Small intestine (tissue), 16 donors: ENCODE results near the gene U2AF2. TPM values are rescaled to one million over a fixed set of nuclear protein-coding genes. Genes with fewer than 3 reads are reported as not detected.
A peak's percentile ranks its signal among the peaks of the same experiment; 100 is the strongest.

Experiments used
- DNase-seq, 2 donors: peaks; one replicate each; pipeline versions ENCODE4 v3.0.0 to v3.0.0-alpha.2; 2013
- FAIRE-seq: peaks from 2 replicates; lab custom pipeline; 2012; peaks lifted over from hg19 to GRCh38; lab: Jason Lieb, UNC
- H3K27ac ChIP-seq, 3 donors: one replicate each; pipeline ENCODE4 v1.5.1; 2013; ENCODE audit warnings: low read length in 2 of 3, mild to moderate bottlenecking in 2 of 3, control low read depth in 1 of 3, inconsistent platforms in 1 of 3, low read depth in 1 of 3, moderate library complexity in 1 of 3
- H3K27me3 ChIP-seq, 3 donors: one replicate each; pipeline ENCODE4 v1.6.1; 2013; ENCODE audit warnings: low read length in 3 of 3, inconsistent platforms in 1 of 3; ENCODE audit not compliant: control insufficient read depth in 3 of 3, insufficient read depth in 3 of 3
- H3K36me3 ChIP-seq, 3 donors: one replicate each; pipeline ENCODE4 v1.6.1; 2013; ENCODE audit warnings: low read length in 3 of 3, inconsistent platforms in 1 of 3, low read depth in 1 of 3, mild to moderate bottlenecking in 1 of 3, moderate library complexity in 1 of 3; ENCODE audit not compliant: control insufficient read depth in 3 of 3, insufficient read depth in 2 of 3
- H3K4me1 ChIP-seq, 3 donors: one replicate each; pipeline ENCODE4 v1.6.1; 2013; ENCODE audit warnings: low read length in 2 of 3, inconsistent platforms in 1 of 3, low read depth in 1 of 3, mild to moderate bottlenecking in 1 of 3, moderate library complexity in 1 of 3; ENCODE audit not compliant: control insufficient read depth in 3 of 3, insufficient read depth in 2 of 3
- H3K4me3 ChIP-seq, 3 donors: one replicate each; pipeline ENCODE4 v1.5.1; 2013; ENCODE audit warnings: low read length in 3 of 3, control low read depth in 1 of 3, inconsistent platforms in 1 of 3, low read depth in 1 of 3, mild to moderate bottlenecking in 1 of 3, moderate library complexity in 1 of 3
- H3K9me3 ChIP-seq, 2 donors: one replicate each; pipeline ENCODE4 v1.6.1; 2013; ENCODE audit warnings: low read depth in 1 of 2, low read length in 1 of 2; ENCODE audit not compliant: control insufficient read depth in 2 of 2, insufficient read depth in 1 of 2
- WGBS, 3 donors: extraction: QIAGEN DNeasy Blood & Tissue Kit; methylation state at CpG; one replicate each; pipeline ENCODE4 v1.1.7; 2013; 5-methylcytosine and 5-hydroxymethylcytosine counted together
- long read RNA-seq, 10 donors: transcript quantifications; one replicate each; lab custom pipeline, GENCODE V29; 2026
- polyA plus RNA-seq, 4 donors: library from polyadenylated mRNA; stranded (reverse) in 3 of 4; unstranded in 1 of 4; fragments of 200-250 nt in 3 of 4; fragments of 120-200 nt in 1 of 4; gene quantifications; one replicate each; pipeline versions ENCODE4 v1.2.1 to v1.2.3, GENCODE V29; 2013
- donor health status: healthy with polysubstance abuse.
- donor health status: control.
- donor health status: control.
- donor health status: Bipolar disorder and iron deficiency.
- donor health status: healthy.

Gene U2AF2
- 100 to 1,000 TPM in 2 of 4 donors, 10 to 100 TPM in 2; 74.0 to 161 (median 115) TPM for polyA plus RNA-seq
- long read RNA-seq, donor 1, transcript U2AF2-202 (12 exons, 3,022 nt), result major isoform, 15 of 70 reads
- long read RNA-seq, donor 1, transcript U2AF2-205 (5 exons, 637 nt), result minor isoform, 9 of 70 reads
- long read RNA-seq, donor 1, partial matches to known transcripts, result 42 of 70 reads
- long read RNA-seq, donor 1, other reads (novel, unspliced or antisense), result 0 of 70 reads
- long read RNA-seq, donor 2, partial matches to known transcripts, result 0 of 7 reads
- long read RNA-seq, donor 2, other reads (novel, unspliced or antisense), result 0 of 7 reads
- long read RNA-seq, donor 3, partial matches to known transcripts, result 9 of 18 reads
- long read RNA-seq, donor 3, other reads (novel, unspliced or antisense), result 0 of 18 reads
- long read RNA-seq, donor 4, result 0 reads
- long read RNA-seq, donor 5, partial matches to known transcripts, result 0 of 6 reads
- long read RNA-seq, donor 5, other reads (novel, unspliced or antisense), result 0 of 6 reads
- long read RNA-seq, donor 6, transcript U2AF2-202 (12 exons, 3,022 nt), result major isoform, 10 of 15 reads
- long read RNA-seq, donor 6, partial matches to known transcripts, result 0 of 15 reads
- long read RNA-seq, donor 6, other reads (novel, unspliced or antisense), result 0 of 15 reads
- long read RNA-seq, donor 7, transcript U2AF2-206 (7 exons, 1,104 nt), result minor isoform, 5 of 58 reads
- long read RNA-seq, donor 7, transcript U2AF2-202 (12 exons, 3,022 nt), result major isoform, 13 of 58 reads
- long read RNA-seq, donor 7, partial matches to known transcripts, result 33 of 58 reads
- long read RNA-seq, donor 7, other reads (novel, unspliced or antisense), result 5 of 58 reads
- long read RNA-seq, donor 8, partial matches to known transcripts, result 0 of 5 reads
- long read RNA-seq, donor 8, other reads (novel, unspliced or antisense), result 0 of 5 reads
- long read RNA-seq, donor 9, partial matches to known transcripts, result 0 of 3 reads
- long read RNA-seq, donor 9, other reads (novel, unspliced or antisense), result 0 of 3 reads
- long read RNA-seq, donor 10, transcript U2AF2-205 (5 exons, 637 nt), result minor isoform, 7 of 29 reads
- long read RNA-seq, donor 10, transcript U2AF2-202 (12 exons, 3,022 nt), result major isoform, 15 of 29 reads
- long read RNA-seq, donor 10, partial matches to known transcripts, result 7 of 29 reads
- long read RNA-seq, donor 10, other reads (novel, unspliced or antisense), result 0 of 29 reads

DNA sequence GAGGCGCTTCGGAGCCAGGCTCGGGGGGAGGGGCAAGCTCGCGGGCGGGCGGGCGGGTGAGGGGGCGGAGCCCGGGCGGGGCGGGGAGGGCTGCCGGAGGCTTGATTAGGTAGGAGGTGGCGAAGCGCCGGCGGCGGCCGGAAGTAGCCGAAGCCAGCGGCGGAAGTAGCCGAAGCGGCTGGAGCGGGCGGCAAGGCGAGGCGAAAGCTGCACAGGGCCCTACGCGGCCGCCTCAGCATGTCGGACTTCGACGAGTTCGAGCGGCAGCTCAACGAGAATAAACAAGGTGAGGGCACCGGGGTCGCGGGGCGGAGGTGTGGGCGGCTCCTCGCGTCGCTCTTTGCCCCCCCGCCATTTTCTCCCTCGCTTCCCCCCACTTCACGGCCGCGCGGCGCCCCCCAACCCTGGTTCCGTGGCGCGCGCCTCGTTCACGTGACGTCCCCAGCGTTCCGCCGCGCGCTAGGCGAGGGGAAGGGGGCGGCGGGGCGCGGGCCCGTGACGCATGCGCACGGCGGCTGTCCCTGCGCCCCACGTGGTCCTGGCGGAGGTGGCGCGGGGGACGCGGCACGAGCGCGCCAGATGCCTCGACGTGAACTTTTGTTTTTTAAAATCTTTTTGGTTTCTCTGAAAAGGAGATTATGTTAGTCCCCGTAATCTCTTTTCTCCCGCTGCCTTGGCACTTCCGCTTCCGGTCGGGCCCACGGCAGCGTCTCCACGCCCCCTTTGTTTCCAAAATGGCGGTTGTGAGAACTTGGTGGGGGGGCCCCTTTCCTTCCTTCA lies at the start of gene U2AF2:
U2AF2 (plus strand) TSS at position 168 of the 780 bp plus-strand sequence; CDS start at position 238, 70 bp downstream.
- peak; percentile 92 to 97 for DNase-seq
- Histone ChIP-seq H3K9me3 (no peaks in the 10 kb centered on the region), H3K27ac (peak within 1 kb of the TSS; percentile 94 to 99 (median 99)), H3K4me1 (peaks cover 6 to 15% (median 7%) of the 10 kb centered on the region in 3 donors), H3K36me3 (peaks cover 3 to 49% (median 3%) of the 10 kb centered on the region in 3 donors), H3K4me3 (peak within 1 kb of the TSS; percentile 79 to 84 (median 83)), H3K27me3 (no peaks in the 10 kb centered on the region)
- FAIRE-seq, result no peak
- 1% methylated on average over 69 to 95 of the region's 95 CpGs for WGBS, 3 donors

DNA sequence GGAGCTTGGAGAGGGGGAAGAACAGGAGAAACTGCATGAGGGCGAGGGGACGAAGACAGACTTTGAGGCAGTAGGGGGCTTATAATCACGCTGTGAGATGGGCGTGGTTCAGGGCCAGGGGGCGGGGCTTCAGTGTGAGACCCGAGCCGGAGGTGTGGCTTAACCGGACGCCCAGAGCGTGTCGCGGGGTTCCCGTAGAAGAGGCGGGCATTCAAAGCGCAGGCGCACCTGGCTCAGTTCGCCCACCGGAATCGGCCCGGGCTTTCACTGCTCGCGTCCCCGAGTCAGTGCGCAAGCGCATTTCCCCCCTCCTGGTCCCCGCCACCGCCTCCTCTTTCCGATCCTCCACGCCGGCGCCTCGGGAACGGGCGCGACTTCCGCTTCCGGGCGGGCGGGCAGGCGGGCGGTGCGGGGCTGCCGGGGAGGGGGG lies 49.6 kb upstream of the U2AF2 start:
- WGBS, 3 donors, result 0 to 1% (median 0%) methylated on average over 21 to 43 of the region's 43 CpGs
- no peaks in the 10 kb centered on the region for H3K9me3 ChIP-seq
- peak overlapping the region; percentile 27 to 99 (median 86) for H3K27ac ChIP-seq
- peak; percentile 94 to 98 for DNase-seq
- H3K4me3 ChIP-seq, result peak overlapping the region; percentile 72 to 93 (median 81)
- H3K4me1 ChIP-seq, result peaks cover 0 to 15% (median 0%) of the 10 kb centered on the region in 3 donors
- H3K27me3 ChIP-seq, result no peaks in the 10 kb centered on the region
- peaks cover 0 to 37% (median 0%) of the 10 kb centered on the region in 3 donors for H3K36me3 ChIP-seq
- no peak for FAIRE-seq

DNA sequence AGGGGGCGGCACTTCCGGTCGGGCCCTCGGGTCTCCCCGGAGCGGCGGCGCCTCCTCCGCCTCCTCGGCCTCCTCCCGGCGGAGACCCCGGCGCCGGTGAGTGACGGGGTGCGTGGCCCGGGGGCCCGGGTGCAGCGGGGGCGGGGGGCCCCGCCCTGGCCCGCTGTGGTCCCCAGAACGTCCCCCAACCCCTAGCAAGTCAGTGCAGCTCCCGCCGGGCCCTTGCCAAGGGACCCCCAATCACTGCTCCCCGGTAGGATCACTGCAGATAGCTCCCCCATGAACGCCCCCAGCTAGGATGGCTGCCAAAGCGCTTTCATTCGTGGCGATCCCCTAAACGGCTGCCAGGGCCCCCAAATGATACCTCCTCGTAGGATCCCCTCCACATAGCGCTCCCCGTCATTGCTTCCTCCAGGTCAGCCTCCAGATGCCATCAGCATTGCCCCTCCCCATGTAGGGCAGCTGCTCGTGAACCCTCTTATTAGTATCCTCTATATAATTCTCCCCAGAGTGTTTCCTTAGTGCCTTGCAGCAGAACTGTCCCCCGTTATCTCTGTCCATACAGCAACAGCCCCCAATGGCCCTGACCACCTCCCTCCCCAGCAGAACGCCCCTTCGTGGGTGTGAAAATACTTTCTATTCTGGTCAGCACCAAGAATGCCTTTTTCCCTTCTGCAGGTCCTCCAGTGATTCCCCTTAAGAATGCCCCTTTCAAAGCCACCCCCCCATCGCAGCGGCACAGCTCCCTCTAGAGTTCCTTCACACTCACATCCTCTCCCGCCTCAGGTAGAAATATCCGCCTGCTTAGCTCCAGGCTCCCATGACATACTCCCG lies 49.0 kb upstream of the U2AF2 start, which contains the start of gene ZNF865:
ZNF865 (plus strand) TSS at position 11 of the 834 bp plus-strand sequence. CDS start 7,972 bp downstream, outside the sequence.
- Histone ChIP-seq H3K36me3 (peaks cover 0 to 44% (median 0%) of the 10 kb centered on the region in 3 donors), H3K4me1 (peaks cover 0 to 13% (median 0%) of the 10 kb centered on the region in 3 donors), H3K9me3 (no peaks in the 10 kb centered on the region), H3K27me3 (no peaks in the 10 kb centered on the region), H3K27ac (peak within 1 kb of the TSS; percentile 73 to 99 (median 86)), H3K4me3 (peak within 1 kb of the TSS; percentile 72 to 93 (median 81))
- 0 to 1% (median 1%) methylated on average over 23 to 44 of the region's 44 CpGs for WGBS, 3 donors
- FAIRE-seq (no peak), DNase-seq (peak; percentile 85 to 91)

DNA sequence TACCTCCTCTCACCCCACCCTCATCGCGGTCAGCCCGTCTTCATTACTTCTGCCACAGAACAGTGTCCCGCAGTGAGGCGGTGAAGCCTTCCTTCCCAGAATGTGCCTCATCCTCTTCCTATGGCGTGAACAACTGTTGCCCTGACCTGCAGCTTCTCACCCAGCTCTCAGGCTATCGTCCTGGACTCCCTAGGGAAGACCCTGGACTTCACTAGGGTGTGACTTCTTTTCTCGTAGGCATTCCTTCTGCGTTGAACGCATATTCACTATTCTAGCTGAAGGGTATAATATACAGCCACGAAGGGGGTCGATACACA lies 48.4 kb upstream of the U2AF2 start:
- FAIRE-seq (no peak), DNase-seq (no peak)
- Histone ChIP-seq H3K9me3 (no peaks in the 10 kb centered on the region), H3K4me3 (peak overlapping the region in 2 of 3 donors; percentile 72 to 93), H3K36me3 (peaks cover 0 to 49% (median 0%) of the 10 kb centered on the region in 3 donors), H3K27ac (peak overlapping the region in 1 of 3 donors; percentile 86), H3K27me3 (no peaks in the 10 kb centered on the region), H3K4me1 (peaks cover 0 to 10% (median 0%) of the 10 kb centered on the region in 3 donors)
- WGBS, 3 donors, result 18 to 23% (median 21%) methylated on average over 12 of the region's 12 CpGs

DNA sequence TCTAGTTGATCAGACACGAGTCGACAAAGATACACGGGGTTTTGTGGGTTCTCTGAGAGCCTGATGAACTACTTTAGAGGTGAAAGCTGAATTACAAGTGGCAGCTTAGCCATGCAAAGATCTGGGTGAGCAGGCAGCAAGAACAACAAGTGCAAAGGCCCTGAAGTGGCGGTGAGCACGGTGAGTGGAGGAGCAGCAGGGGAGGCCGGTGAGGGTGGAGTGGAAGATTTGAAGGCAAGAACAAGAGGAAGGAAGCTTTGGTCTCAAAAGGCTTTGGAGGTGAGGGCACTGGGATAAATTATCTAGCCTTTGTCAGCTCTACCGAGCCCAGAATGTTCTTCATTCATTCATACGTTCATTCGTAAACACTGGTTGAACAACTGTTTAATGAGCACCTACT lies 48.0 kb upstream of the U2AF2 start:
- FAIRE-seq, result no peak
- no peak for DNase-seq
- no peaks in the 10 kb centered on the region for H3K27me3 ChIP-seq
- H3K4me3 ChIP-seq, result peak overlapping the region in 1 of 3 donors; percentile 93
- H3K36me3 ChIP-seq, result peaks cover 0 to 52% (median 0%) of the 10 kb centered on the region in 3 donors
- H3K9me3 ChIP-seq, result no peaks in the 10 kb centered on the region
- H3K27ac ChIP-seq, result no peak overlapping the region
- H3K4me1 ChIP-seq, result peaks cover 0 to 10% (median 0%) of the 10 kb centered on the region in 3 donors
- 72 to 77% (median 74%) methylated on average over 9 of the region's 9 CpGs for WGBS, 3 donors

DNA sequence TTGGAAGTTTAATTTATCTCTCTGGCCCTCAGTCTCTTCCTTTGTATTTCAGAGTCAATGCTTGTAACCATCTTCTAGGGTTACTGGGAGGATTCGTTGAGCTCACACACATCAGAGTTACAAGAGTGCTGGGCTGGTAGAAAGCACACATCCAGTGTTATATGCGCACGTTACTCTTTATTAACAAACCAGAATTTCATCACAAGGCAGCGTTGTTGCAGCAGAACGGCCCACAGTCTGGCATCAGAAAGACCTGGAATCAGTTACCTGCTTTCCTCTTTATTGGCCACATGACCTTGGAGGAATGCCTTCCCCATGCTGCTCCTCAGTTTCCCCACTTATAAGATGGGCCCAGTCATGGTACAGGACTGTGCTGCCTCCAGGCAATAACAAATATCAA lies 45.5 kb upstream of the U2AF2 start:
- Histone ChIP-seq H3K4me3 (no peak overlapping the region), H3K9me3 (no peaks in the 10 kb centered on the region), H3K36me3 (peaks cover 0 to 44% (median 2%) of the 10 kb centered on the region in 3 donors), H3K27me3 (no peaks in the 10 kb centered on the region), H3K4me1 (peaks cover 0 to 10% (median 0%) of the 10 kb centered on the region in 3 donors), H3K27ac (no peak overlapping the region)
- no peak for DNase-seq
- no peak for FAIRE-seq
- WGBS, 3 donors, result 92 to 96% (median 95%) methylated on average over 5 of the region's 5 CpGs
